GM12878 (cell line): ENCODE results near the gene TRIM61. TPM values are rescaled to one million over a fixed set of nuclear protein-coding genes. Genes with fewer than 3 reads are reported as not detected.

Experiments used
- ATAC-seq: fragments of 200-7000 bp; cut with Tn5 transposase; 3 replicates; pipeline ENCODE4 v1.9.1; 2020; ENCODE audit warnings: mild to moderate bottlenecking, moderate library complexity
- BruUV-seq: library from RNA; stranded (reverse); fragments of 400-500 nt; replicated peaks from 2 replicates; lab custom pipeline; 2021; lab: Mats Ljungman, UMichigan
- CTCF ChIA-PET: fragments of 300-600 bp; sonication (Branson Sonifier 250); formaldehyde crosslinking; extraction: SDS; loops from one replicate; lab custom pipeline; 2021; ENCODE audit warnings: inconsistent platforms; lab: Yijun Ruan, JAX
- POLR2A ChIA-PET: fragments of 350-600 bp; formaldehyde crosslinking; extraction: SDS; loops from one replicate; lab custom pipeline; 2021; ENCODE audit warnings: inconsistent platforms; lab: Charles Lee
- RAD21 ChIA-PET: fragments of 300-600 bp; sonication (Branson Sonifier 250); formaldehyde crosslinking; loops from one replicate; lab custom pipeline; 2023; ENCODE audit warnings: antibody characterized with exemption; ENCODE audit not compliant: unreplicated experiment; lab: Charles Lee
- SMC1A ChIA-PET: fragments of 300-600 bp; sonication (Branson Sonifier 250); formaldehyde crosslinking; loops from one replicate; lab custom pipeline; 2023; ENCODE audit not compliant: unreplicated experiment, uncharacterized antibody; lab: Charles Lee
- DNase-seq: peaks from one replicate; pipeline ENCODE4 v3.0.0-alpha.2; 2011; ENCODE audit warnings: low read depth, low spot score
- FAIRE-seq: peaks from 3 replicates; lab custom pipeline; 2011; peaks lifted over from hg19 to GRCh38; lab: Jason Lieb, UNC
- H2AFZ ChIP-seq: 2 replicates; pipeline ENCODE4 v1.6.0; 2011; ENCODE audit warnings: low read depth, low read length, control low read depth; ENCODE audit not compliant: control insufficient read depth
- H3K27ac ChIP-seq: 2 replicates; pipeline ENCODE4 v1.5.1; 2011; ENCODE audit warnings: control low read depth; ENCODE audit not compliant: control insufficient read depth, insufficient read depth
- H3K27me3 ChIP-seq, 2 experiments: replicated peaks in 1 of 2; 2 replicates each; pipeline versions ENCODE4 v1.6.0 to v1.6.1; 2011; ENCODE audit warnings: low read length in 1 of 2; ENCODE audit not compliant: control insufficient read depth in 2 of 2, insufficient read depth in 2 of 2
- H3K36me3 ChIP-seq, 2 experiments: 2 replicates each; pipeline ENCODE4 v1.5.1; 2011; ENCODE audit warnings: low read length in 1 of 2; ENCODE audit not compliant: control insufficient read depth in 2 of 2, insufficient read depth in 2 of 2
- H3K4me1 ChIP-seq: 2 replicates; pipeline ENCODE4 v1.6.1; 2011; ENCODE audit warnings: mild to moderate bottlenecking, low read length, moderate library complexity, mixed read lengths; ENCODE audit not compliant: control insufficient read depth, insufficient read depth
- H3K4me2 ChIP-seq: 2 replicates; pipeline ENCODE4 v1.6.0; 2011; ENCODE audit warnings: control low read depth; ENCODE audit not compliant: control insufficient read depth, insufficient read depth
- H3K4me3 ChIP-seq: fragments of 200-600 bp; sonication (generic); 2 replicates; pipeline ENCODE4 v1.5.1; 2016
- H3K79me2 ChIP-seq: 2 replicates; pipeline ENCODE4 v1.6.0; 2011; ENCODE audit warnings: low read length; ENCODE audit not compliant: control insufficient read depth, insufficient read depth
- H3K9ac ChIP-seq: 2 replicates; pipeline ENCODE4 v1.8.0; 2011; ENCODE audit warnings: low read length, control low read depth, mixed read lengths; ENCODE audit not compliant: control insufficient read depth, insufficient read depth
- H3K9me3 ChIP-seq: replicated peaks from 3 replicates; pipeline ENCODE4 v1.5.1; 2011; ENCODE audit warnings: mild to moderate bottlenecking, low read length; ENCODE audit not compliant: control insufficient read depth, insufficient read depth
- H4K20me1 ChIP-seq: 2 replicates; pipeline ENCODE4 v1.6.0; 2011; ENCODE audit not compliant: control insufficient read depth, insufficient read depth
- CREM ChIP-seq: IDR thresholded peaks from 2 replicates; pipeline ENCODE4 v1.6.1; 2014; ENCODE audit warnings: antibody characterized with exemption, low read depth
- FOXM1 ChIP-seq: IDR thresholded peaks from 2 replicates; pipeline ENCODE4 v1.6.1; 2012; ENCODE audit warnings: low read depth, mild to moderate bottlenecking, inconsistent platforms, low read length, moderate library complexity
- MTA3 ChIP-seq: IDR thresholded peaks from 2 replicates; pipeline ENCODE4 v1.6.1; 2012; ENCODE audit warnings: low read length, inconsistent platforms, borderline replicate concordance
- POU2F2 ChIP-seq: IDR thresholded peaks from 3 replicates; pipeline ENCODE4 v1.6.1; 2011; ENCODE audit warnings: low read depth, mild to moderate bottlenecking, low read length, borderline replicate concordance
- RB1 ChIP-seq: fragments of 450-650 bp; formaldehyde crosslinking; IDR thresholded peaks from 2 replicates; pipeline ENCODE4 v1.6.1; 2017; ENCODE audit warnings: mild to moderate bottlenecking, borderline replicate concordance
- SIN3A ChIP-seq: IDR thresholded peaks from 2 replicates; pipeline ENCODE4 v1.6.1; 2012; ENCODE audit warnings: low read depth, low read length, improper control_type of control experiment
- SIX5 ChIP-seq: IDR thresholded peaks from 2 replicates; pipeline ENCODE4 v1.6.1; 2011; ENCODE audit warnings: mild to moderate bottlenecking, low read depth, low read length, moderate library complexity; ENCODE audit not compliant: severe bottlenecking
- SPI1 ChIP-seq: IDR thresholded peaks from 2 replicates; pipeline ENCODE4 v1.6.1; 2011; ENCODE audit warnings: low read depth, mild to moderate bottlenecking, low read length, moderate library complexity, borderline replicate concordance; ENCODE audit not compliant: insufficient read depth
- SUZ12 ChIP-seq: fragments of 200-600 bp; sonication (generic); IDR thresholded peaks from one replicate; pipeline ENCODE4 v1.6.1; 2018; ENCODE audit warnings: antibody characterized with exemption, mild to moderate bottlenecking; ENCODE audit not compliant: unreplicated experiment
- WRNIP1 ChIP-seq: IDR thresholded peaks from 2 replicates; pipeline ENCODE4 v1.6.1; 2011; ENCODE audit warnings: low read depth, low read length, improper control_type of control experiment, borderline replicate concordance
- WGBS: methylation state at CpG from one replicate; pipeline ENCODE4 v1.1.6; 2016; ENCODE audit warnings: low lambda C conversion rate; ENCODE audit not compliant: insufficient replicate concordance, insufficient coverage; ENCODE audit errors: missing lambda C conversion rate; 5-methylcytosine and 5-hydroxymethylcytosine counted together
- in situ Hi-C: fragments of 300-500 bp; cut with MboI; formaldehyde crosslinking; loops from 9 replicates; pipeline ENCODE4 v1.14.3; 2018; ENCODE audit warnings: mixed read lengths
- intact Hi-C: fragments of 100-400 bp; cut with micrococcal nuclease; formaldehyde crosslinking; loops from one replicate; pipeline ENCODE4 v1.14.2; 2022; ENCODE audit not compliant: unreplicated experiment
- polyA plus RNA-seq, 11 experiments: library from polyadenylated mRNA; depleted of rRNA in 4 of 11; unstranded in 6 of 11; stranded (reverse) in 5 of 11; fragments of >200 nt; fragmentation: Nextera tagmentation in 4 of 11; fragmentation: Illumina TruSeq in 1 of 11; extraction: Ambion mirVana in 4 of 11; extraction: Trizol in 1 of 11; gene quantifications; 1 replicate in 1 of 11; 2 replicates in 10 of 11; pipeline versions ENCODE4 v1.2.1 to v1.2.3, GENCODE V29; 2011 to 2016; ENCODE audit warnings: inconsistent platforms in 2 of 11, missing spikeins in 2 of 11, low read depth in 1 of 11
- total RNA-seq, 4 experiments: library from RNA; depleted of rRNA in 3 of 4; stranded (reverse); fragments of >200 nt in 3 of 4; fragmentation: Illumina TruSeq in 1 of 4; extraction: Trizol in 1 of 4; gene quantifications; 2 replicates each; pipeline versions ENCODE4 v1.2.1 to v1.2.3, GENCODE V29; 2013 to 2021
- TF ChIP-seq, protein P1 (sequence below): fragments of 450-650 bp; IDR thresholded peaks from 2 replicates; pipeline ENCODE4 v1.6.1; 2016; ENCODE audit warnings: mild to moderate bottlenecking, moderate library complexity, borderline replicate concordance
- TF ChIP-seq, protein P2 (sequence below): fragments of 450-650 bp; IDR thresholded peaks from 2 replicates; pipeline ENCODE4 v1.6.1; 2017; ENCODE audit warnings: mild to moderate bottlenecking, moderate library complexity

Gene TRIM61
- total and polyA plus RNA-seq, 10 of the 15 experiments (the other 5 are each of a cell fraction or from before 2014, with no cell fraction given) = 3.2 to 10.9 (median 5.7) TPM

DNA sequence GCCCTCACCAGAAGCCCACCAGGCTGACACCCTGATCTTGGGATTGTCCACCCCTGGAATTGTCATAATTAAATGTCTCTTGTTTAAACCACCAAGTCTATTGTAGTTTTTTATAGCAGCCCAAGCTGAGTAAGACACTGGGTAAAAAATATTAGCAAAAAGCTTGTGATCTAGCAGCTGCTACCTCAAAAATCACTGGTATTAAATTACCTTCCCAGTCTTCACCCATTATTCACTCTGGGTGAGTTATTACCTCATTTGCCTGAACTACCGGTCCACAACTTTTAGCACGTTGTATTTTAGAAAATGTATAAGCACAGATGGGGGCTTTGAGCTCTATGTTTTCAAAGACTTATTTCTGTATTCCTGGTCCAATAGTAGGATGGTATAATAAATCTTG lies 12.0 kb upstream of the TRIM61 start:
- no TSS peak for BruUV-seq
- intact Hi-C loops (no loop called here), in situ Hi-C loops (loop anchor here (10.0 kb wide), 1 partner anchor 215 kb away; no protein-coding TSS in a partner anchor)
- ATAC-seq (no peak), FAIRE-seq (no peak), DNase-seq (no peak)
- H4K20me1 ChIP-seq = no peaks in the 10 kb centered on the region
- no peaks in the 10 kb centered on the region for H3K27me3 ChIP-seq
- no peak overlapping the region for H3K4me3 ChIP-seq
- H3K9me3 ChIP-seq = no peaks in the 10 kb centered on the region
- ChIA-PET POLR2A (interaction anchor here (0.5 kb wide), 1 partner anchor 79 kb away, joined by 4 read pairs; no protein-coding TSS in a partner anchor), RAD21 (interaction anchor here (0.5 kb wide), 1 partner anchor 168 kb away, joined by 3 read pairs; no protein-coding TSS in a partner anchor), CTCF (no interaction called here), SMC1A (interaction anchor here (2.1 kb wide), 1 partner anchor 51 kb away, joined by 8 read pairs; no protein-coding TSS in a partner anchor)
- no peaks in the 10 kb centered on the region for H3K36me3 ChIP-seq
- H3K4me1 ChIP-seq = no peaks in the 10 kb centered on the region
- no peak overlapping the region for H3K27ac ChIP-seq
- no peak for TF ChIP-seq SPI1
- TF ChIP-seq FOXM1 = no peak
- no peak for TF ChIP-seq SIN3A
- no peak for TF ChIP-seq CREM
- TF ChIP-seq, protein P1, sequence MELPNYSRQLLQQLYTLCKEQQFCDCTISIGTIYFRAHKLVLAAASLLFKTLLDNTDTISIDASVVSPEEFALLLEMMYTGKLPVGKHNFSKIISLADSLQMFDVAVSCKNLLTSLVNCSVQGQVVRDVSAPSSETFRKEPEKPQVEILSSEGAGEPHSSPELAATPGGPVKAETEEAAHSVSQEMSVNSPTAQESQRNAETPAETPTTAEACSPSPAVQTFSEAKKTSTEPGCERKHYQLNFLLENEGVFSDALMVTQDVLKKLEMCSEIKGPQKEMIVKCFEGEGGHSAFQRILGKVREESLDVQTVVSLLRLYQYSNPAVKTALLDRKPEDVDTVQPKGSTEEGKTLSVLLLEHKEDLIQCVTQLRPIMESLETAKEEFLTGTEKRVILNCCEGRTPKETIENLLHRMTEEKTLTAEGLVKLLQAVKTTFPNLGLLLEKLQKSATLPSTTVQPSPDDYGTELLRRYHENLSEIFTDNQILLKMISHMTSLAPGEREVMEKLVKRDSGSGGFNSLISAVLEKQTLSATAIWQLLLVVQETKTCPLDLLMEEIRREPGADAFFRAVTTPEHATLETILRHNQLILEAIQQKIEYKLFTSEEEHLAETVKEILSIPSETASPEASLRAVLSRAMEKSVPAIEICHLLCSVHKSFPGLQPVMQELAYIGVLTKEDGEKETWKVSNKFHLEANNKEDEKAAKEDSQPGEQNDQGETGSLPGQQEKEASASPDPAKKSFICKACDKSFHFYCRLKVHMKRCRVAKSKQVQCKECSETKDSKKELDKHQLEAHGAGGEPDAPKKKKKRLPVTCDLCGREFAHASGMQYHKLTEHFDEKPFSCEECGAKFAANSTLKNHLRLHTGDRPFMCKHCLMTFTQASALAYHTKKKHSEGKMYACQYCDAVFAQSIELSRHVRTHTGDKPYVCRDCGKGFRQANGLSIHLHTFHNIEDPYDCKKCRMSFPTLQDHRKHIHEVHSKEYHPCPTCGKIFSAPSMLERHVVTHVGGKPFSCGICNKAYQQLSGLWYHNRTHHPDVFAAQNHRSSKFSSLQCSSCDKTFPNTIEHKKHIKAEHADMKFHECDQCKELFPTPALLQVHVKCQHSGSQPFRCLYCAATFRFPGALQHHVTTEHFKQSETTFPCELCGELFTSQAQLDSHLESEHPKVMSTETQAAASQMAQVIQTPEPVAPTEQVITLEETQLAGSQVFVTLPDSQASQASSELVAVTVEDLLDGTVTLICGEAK = no peak
- TF ChIP-seq WRNIP1 = no peak
- TF ChIP-seq SIX5 = no peak
- TF ChIP-seq, protein P2, sequence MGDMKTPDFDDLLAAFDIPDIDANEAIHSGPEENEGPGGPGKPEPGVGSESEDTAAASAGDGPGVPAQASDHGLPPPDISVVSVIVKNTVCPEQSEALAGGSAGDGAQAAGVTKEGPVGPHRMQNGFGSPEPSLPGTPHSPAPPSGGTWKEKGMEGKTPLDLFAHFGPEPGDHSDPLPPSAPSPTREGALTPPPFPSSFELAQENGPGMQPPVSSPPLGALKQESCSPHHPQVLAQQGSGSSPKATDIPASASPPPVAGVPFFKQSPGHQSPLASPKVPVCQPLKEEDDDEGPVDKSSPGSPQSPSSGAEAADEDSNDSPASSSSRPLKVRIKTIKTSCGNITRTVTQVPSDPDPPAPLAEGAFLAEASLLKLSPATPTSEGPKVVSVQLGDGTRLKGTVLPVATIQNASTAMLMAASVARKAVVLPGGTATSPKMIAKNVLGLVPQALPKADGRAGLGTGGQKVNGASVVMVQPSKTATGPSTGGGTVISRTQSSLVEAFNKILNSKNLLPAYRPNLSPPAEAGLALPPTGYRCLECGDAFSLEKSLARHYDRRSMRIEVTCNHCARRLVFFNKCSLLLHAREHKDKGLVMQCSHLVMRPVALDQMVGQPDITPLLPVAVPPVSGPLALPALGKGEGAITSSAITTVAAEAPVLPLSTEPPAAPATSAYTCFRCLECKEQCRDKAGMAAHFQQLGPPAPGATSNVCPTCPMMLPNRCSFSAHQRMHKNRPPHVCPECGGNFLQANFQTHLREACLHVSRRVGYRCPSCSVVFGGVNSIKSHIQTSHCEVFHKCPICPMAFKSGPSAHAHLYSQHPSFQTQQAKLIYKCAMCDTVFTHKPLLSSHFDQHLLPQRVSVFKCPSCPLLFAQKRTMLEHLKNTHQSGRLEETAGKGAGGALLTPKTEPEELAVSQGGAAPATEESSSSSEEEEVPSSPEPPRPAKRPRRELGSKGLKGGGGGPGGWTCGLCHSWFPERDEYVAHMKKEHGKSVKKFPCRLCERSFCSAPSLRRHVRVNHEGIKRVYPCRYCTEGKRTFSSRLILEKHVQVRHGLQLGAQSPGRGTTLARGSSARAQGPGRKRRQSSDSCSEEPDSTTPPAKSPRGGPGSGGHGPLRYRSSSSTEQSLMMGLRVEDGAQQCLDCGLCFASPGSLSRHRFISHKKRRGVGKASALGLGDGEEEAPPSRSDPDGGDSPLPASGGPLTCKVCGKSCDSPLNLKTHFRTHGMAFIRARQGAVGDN = no peak
- TF ChIP-seq SUZ12 = no peak
- TF ChIP-seq RB1 = no peak
- no peak for TF ChIP-seq MTA3
- no peak for TF ChIP-seq POU2F2
- no peaks in the 10 kb centered on the region for H3K79me2 ChIP-seq
- H3K4me2 ChIP-seq = no peak overlapping the region
- no peak overlapping the region for H3K9ac ChIP-seq
- H2AFZ ChIP-seq = no peak overlapping the region
- whole genome bisulfite sequencing = 23% methylated on average over 2 of the region's 2 CpGs
